ENCODE measurements around the gene FSTL5.

Gene FSTL5

DNA sequence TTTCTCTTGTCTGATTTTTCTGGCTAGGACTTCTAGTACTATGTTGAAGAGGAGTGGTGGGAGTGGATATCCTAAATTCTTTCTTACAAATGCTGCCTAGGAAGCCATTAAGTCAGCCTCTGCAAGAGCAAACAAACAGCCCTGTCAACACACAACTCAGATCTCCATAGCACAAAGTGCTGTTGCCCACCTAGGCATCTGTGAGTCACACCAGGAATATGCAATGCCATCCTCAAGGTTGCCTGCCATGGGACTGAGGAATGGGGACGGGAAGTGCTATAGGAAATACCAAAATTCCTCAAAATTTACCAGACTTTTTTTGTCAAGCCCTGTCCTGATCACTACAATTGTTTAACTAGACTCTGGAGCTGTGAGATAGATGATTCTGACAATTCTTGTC is 466.9 kb downstream of the FSTL5 start:
- no peaks in the 10 kb centered on the region for H3K4me1 ChIP-seq (ENCODE audit: insufficient read depth, low read length)

DNA sequence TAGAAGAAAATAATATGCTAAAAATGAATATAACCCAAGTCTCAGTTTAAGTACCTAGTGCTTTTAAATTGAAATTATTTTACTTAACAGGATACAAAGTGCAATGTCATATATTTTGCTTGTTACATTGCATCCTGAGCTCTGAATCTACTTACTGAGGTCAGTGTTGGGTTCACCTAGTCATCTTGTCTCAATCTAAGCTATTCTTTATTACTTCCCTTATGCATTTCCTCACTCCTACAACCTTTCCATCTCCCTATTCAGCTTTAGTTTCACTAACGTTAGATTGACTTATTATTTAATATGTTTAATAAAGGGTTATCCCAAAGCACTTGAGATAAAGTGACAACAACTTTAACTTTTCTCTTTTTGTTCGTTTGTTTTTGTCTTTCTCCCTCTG is 483.7 kb downstream of the FSTL5 start:
- no peaks in the 10 kb centered on the region for H3K36me3 ChIP-seq (ENCODE audit: insufficient read depth, low read length)
- H3K79me2 ChIP-seq (ENCODE audit: insufficient read depth, low read length) = no peaks in the 10 kb centered on the region
- H3K27me3 ChIP-seq (ENCODE audit: insufficient read depth, low read length, poor library complexity) = no peaks in the 10 kb centered on the region
- no peaks in the 10 kb centered on the region for H3K4me1 ChIP-seq (ENCODE audit: insufficient read depth, low read length)
- ATAC-seq (ENCODE audit: insufficient read depth, low read depth) = no peak
- DNase-seq = no peak
- H3K4me3 ChIP-seq (ENCODE audit: low read depth in 1 of 2, low read length in 2 of 2) = no peak overlapping the region
- H3K9me3 ChIP-seq (ENCODE audit: insufficient read depth, low read length, severe bottlenecking) = no peaks in the 10 kb centered on the region
- H4K20me1 ChIP-seq (ENCODE audit: insufficient read depth, low read length) = no peaks in the 10 kb centered on the region
- no peak overlapping the region for H3K4me2 ChIP-seq (ENCODE audit: insufficient read depth, low read length)
- no peak overlapping the region for H3K27ac ChIP-seq (ENCODE audit: low read length)
- H3K9ac ChIP-seq (ENCODE audit: low read depth, low read length) = no peak overlapping the region
- H2AFZ ChIP-seq (ENCODE audit: low read depth, low read length) = no peak overlapping the region
- TF ChIP-seq EZH2 (IDR thresholded peaks at IDR 0.05; ENCODE audit: borderline replicate concordance, low read depth, low read length, severe bottlenecking) = no peak
- TF ChIP-seq, protein P1, sequence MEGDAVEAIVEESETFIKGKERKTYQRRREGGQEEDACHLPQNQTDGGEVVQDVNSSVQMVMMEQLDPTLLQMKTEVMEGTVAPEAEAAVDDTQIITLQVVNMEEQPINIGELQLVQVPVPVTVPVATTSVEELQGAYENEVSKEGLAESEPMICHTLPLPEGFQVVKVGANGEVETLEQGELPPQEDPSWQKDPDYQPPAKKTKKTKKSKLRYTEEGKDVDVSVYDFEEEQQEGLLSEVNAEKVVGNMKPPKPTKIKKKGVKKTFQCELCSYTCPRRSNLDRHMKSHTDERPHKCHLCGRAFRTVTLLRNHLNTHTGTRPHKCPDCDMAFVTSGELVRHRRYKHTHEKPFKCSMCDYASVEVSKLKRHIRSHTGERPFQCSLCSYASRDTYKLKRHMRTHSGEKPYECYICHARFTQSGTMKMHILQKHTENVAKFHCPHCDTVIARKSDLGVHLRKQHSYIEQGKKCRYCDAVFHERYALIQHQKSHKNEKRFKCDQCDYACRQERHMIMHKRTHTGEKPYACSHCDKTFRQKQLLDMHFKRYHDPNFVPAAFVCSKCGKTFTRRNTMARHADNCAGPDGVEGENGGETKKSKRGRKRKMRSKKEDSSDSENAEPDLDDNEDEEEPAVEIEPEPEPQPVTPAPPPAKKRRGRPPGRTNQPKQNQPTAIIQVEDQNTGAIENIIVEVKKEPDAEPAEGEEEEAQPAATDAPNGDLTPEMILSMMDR (IDR thresholded peaks at IDR 0.05; ENCODE audit: borderline replicate concordance, extremely low read depth, low read length, poor library complexity, severe bottlenecking) = no peak

More for the DNA sequence above, 466.9 kb downstream of the FSTL5 start:
- no peak overlapping the region for H3K9ac ChIP-seq (ENCODE audit: low read depth, low read length)
- TF ChIP-seq, protein P1 (IDR thresholded peaks at IDR 0.05; ENCODE audit: borderline replicate concordance, extremely low read depth, low read length, poor library complexity, severe bottlenecking) = no peak
- no peak for TF ChIP-seq EZH2 (IDR thresholded peaks at IDR 0.05; ENCODE audit: borderline replicate concordance, low read depth, low read length, severe bottlenecking)
- no peak for DNase-seq
- no peaks in the 10 kb centered on the region for H3K36me3 ChIP-seq (ENCODE audit: insufficient read depth, low read length)
- no peak for ATAC-seq (ENCODE audit: insufficient read depth, low read depth)
- no peak overlapping the region for H3K27ac ChIP-seq (ENCODE audit: low read length)
- no peaks in the 10 kb centered on the region for H3K27me3 ChIP-seq (ENCODE audit: insufficient read depth, low read length, poor library complexity)
- no peaks in the 10 kb centered on the region for H4K20me1 ChIP-seq (ENCODE audit: insufficient read depth, low read length)
- no peak overlapping the region for H3K4me2 ChIP-seq (ENCODE audit: insufficient read depth, low read length)
- H3K9me3 ChIP-seq (ENCODE audit: insufficient read depth, low read length, severe bottlenecking) = no peaks in the 10 kb centered on the region
- H3K79me2 ChIP-seq (ENCODE audit: insufficient read depth, low read length) = no peaks in the 10 kb centered on the region
- H3K4me3 ChIP-seq (ENCODE audit: low read depth in 1 of 2, low read length in 2 of 2) = no peak overlapping the region
- no peak overlapping the region for H2AFZ ChIP-seq (ENCODE audit: low read depth, low read length)

DNA sequence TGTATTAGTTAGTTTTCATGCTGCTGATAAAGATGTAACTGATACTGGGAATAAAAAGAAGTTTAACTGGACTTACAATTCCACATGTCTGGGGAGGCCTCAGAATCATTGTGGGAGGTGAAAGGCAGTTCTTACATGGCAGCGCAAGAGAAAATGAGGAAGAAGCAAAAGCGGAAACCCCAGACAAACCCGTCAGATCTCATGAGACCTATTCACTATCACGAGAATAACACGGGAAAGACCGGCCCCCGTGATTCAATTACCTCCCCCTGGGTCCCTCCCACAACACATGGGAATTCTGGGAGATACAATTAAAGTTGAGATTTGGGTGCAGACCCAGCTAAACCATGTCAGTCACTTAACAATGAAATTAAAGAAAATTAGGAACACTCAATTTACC is 499.1 kb downstream of the FSTL5 start:
- ATAC-seq (ENCODE audit: insufficient read depth, low read depth) = no peak
- no peak for TF ChIP-seq EZH2 (IDR thresholded peaks at IDR 0.05; ENCODE audit: borderline replicate concordance, low read depth, low read length, severe bottlenecking)
- TF ChIP-seq, protein P1 (IDR thresholded peaks at IDR 0.05; ENCODE audit: borderline replicate concordance, extremely low read depth, low read length, poor library complexity, severe bottlenecking) = no peak
- Histone ChIP-seq H3K9me3 (ENCODE audit: insufficient read depth, low read length, severe bottlenecking) (no peaks in the 10 kb centered on the region), H4K20me1 (ENCODE audit: insufficient read depth, low read length) (no peaks in the 10 kb centered on the region), H3K27me3 (ENCODE audit: insufficient read depth, low read length, poor library complexity) (no peaks in the 10 kb centered on the region), H3K27ac (ENCODE audit: low read length) (no peak overlapping the region), H2AFZ (ENCODE audit: low read depth, low read length) (no peak overlapping the region), H3K4me2 (ENCODE audit: insufficient read depth, low read length) (no peak overlapping the region), H3K4me1 (ENCODE audit: insufficient read depth, low read length) (no peaks in the 10 kb centered on the region), H3K4me3 (ENCODE audit: low read depth in 1 of 2, low read length in 2 of 2) (no peak overlapping the region), H3K9ac (ENCODE audit: low read depth, low read length) (no peak overlapping the region), H3K79me2 (ENCODE audit: insufficient read depth, low read length) (no peaks in the 10 kb centered on the region), H3K36me3 (ENCODE audit: insufficient read depth, low read length) (no peaks in the 10 kb centered on the region)
- DNase-seq = no peak

DNA sequence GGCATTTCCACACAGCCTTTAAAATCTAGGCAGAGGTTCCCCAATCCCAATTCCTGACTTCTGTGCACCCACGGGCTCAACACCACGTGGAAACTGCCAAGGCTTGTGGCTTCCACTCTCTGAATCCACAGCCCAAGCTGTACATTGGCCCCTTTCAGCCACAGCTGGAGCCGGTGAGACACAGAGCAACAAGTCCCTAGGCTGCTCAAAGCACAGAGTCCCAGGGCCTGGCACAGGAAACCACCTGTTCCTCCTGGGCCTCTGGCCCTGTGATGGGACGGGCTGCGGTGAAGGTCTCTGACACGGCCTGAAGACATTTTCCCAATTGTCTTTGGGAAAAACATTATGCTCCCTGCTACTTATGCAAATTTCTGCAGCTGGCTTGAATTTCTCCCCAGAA is 500.0 kb downstream of the FSTL5 start:
- H4K20me1 ChIP-seq (ENCODE audit: insufficient read depth, low read length) = no peaks in the 10 kb centered on the region
- no peaks in the 10 kb centered on the region for H3K79me2 ChIP-seq (ENCODE audit: insufficient read depth, low read length)
- no peak overlapping the region for H3K27ac ChIP-seq (ENCODE audit: low read length)
- no peak overlapping the region for H3K4me2 ChIP-seq (ENCODE audit: insufficient read depth, low read length)
- no peaks in the 10 kb centered on the region for H3K36me3 ChIP-seq (ENCODE audit: insufficient read depth, low read length)
- ATAC-seq (ENCODE audit: insufficient read depth, low read depth) (no peak), DNase-seq (no peak)
- no peaks in the 10 kb centered on the region for H3K4me1 ChIP-seq (ENCODE audit: insufficient read depth, low read length)
- no peak overlapping the region for H2AFZ ChIP-seq (ENCODE audit: low read depth, low read length)
- no peak overlapping the region for H3K4me3 ChIP-seq (ENCODE audit: low read depth in 1 of 2, low read length in 2 of 2)
- H3K9me3 ChIP-seq (ENCODE audit: insufficient read depth, low read length, severe bottlenecking) = no peaks in the 10 kb centered on the region
- TF ChIP-seq, protein P1 (IDR thresholded peaks at IDR 0.05; ENCODE audit: borderline replicate concordance, extremely low read depth, low read length, poor library complexity, severe bottlenecking) = no peak
- TF ChIP-seq EZH2 (IDR thresholded peaks at IDR 0.05; ENCODE audit: borderline replicate concordance, low read depth, low read length, severe bottlenecking) = no peak
- H3K27me3 ChIP-seq (ENCODE audit: insufficient read depth, low read length, poor library complexity) = no peaks in the 10 kb centered on the region
- no peak overlapping the region for H3K9ac ChIP-seq (ENCODE audit: low read depth, low read length)

Data from DND-41 (cell line).